BLaER1 treated with 17β-estradiol and CSF1 and Interleukin-3, amounts not matched to agents 10 nM and 100 nM (cell line): ENCODE data around the gene CETP.
A peak's percentile ranks its signal among the peaks of the same experiment; 100 is the strongest.
"Not testable (repeated sequence)": the region's sequence is repeated elsewhere in the genome, so short reads cannot be mapped to it uniquely, and the experiment has no call there.

ENCODE experiments used
- H3K27ac ChIP-seq, 11 experiments: shearing (Covaris generic); formaldehyde crosslinking; 2 replicates each; pipeline ENCODE4 v1.8.1; 2022
- H3K27me3 ChIP-seq, 11 experiments: shearing (Covaris generic); formaldehyde crosslinking; 2 replicates each; pipeline ENCODE4 v1.8.1; 2022
- H3K36me3 ChIP-seq, 11 experiments: shearing (Covaris generic); formaldehyde crosslinking; 2 replicates each; pipeline ENCODE4 v1.8.1; 2022
- H3K4me1 ChIP-seq, 10 experiments: shearing (Covaris generic); formaldehyde crosslinking; 2 replicates each; pipeline ENCODE4 v1.8.1; 2022
- H3K4me2 ChIP-seq, 11 experiments: shearing (Covaris generic); formaldehyde crosslinking; 2 replicates each; pipeline ENCODE4 v1.8.1; 2022
- H3K4me3 ChIP-seq, 10 experiments: shearing (Covaris generic); formaldehyde crosslinking; 2 replicates each; pipeline ENCODE4 v1.8.1; 2022
- H3K9ac ChIP-seq, 11 experiments: shearing (Covaris generic); formaldehyde crosslinking; 2 replicates each; pipeline ENCODE4 v1.8.1; 2022
- H3K9me3 ChIP-seq, 11 experiments: shearing (Covaris generic); formaldehyde crosslinking; replicated peaks in 1 of 11; 2 replicates each; pipeline ENCODE4 v1.8.1; 2022
- H4K20me1 ChIP-seq, 11 experiments: shearing (Covaris generic); formaldehyde crosslinking; 2 replicates each; pipeline ENCODE4 v1.8.1; 2022
- Cebpa-rat ChIP-seq, 11 experiments: shearing (Covaris generic); IDR thresholded peaks; 2 replicates each; pipeline ENCODE4 v1.8.1; 2022

The CETP gene

GRCh38 chr16:56985288-56985961 lies 23.7 kb downstream of the CETP start:
- Histone ChIP-seq H3K36me3 (no peaks in the 10 kb centered on the region), H3K4me2 (peak overlapping the region; percentile 60 to 99 (median 90)), H3K9ac (peak overlapping the region; percentile 0 to 52 (median 31); a peak in 14 of 22 replicates), H3K4me1 (peaks cover 88 to 96% (median 93%) of the 10 kb centered on the region in 10 experiments), H3K9me3 (0 out of 22 replicates have a peak, but pooled peaks cover 0 to under 1% (median 0%) of the 10 kb centered on the region in 11 experiments), H3K4me3 (no peak overlapping the region), H3K27ac (peak overlapping the region; percentile 24 to 70 (median 51); a peak in 21 of 22 replicates), H4K20me1 (no peaks in the 10 kb centered on the region; a peak in 1 of 22 replicates), H3K27me3 (no peaks in the 10 kb centered on the region)
- no peak for TF ChIP-seq Cebpa-rat (IDR thresholded peaks at IDR 0.05)

GRCh38 chr16:56985962-56986360 lies 24.2 kb downstream of the CETP start:
- Histone ChIP-seq H3K4me1 (peaks cover 88 to 96% (median 93%) of the 10 kb centered on the region in 10 experiments), H4K20me1 (no peaks in the 10 kb centered on the region; a peak in 1 of 22 replicates), H3K27me3 (no peaks in the 10 kb centered on the region), H3K9me3 (no peaks in the 10 kb centered on the region), H3K4me2 (peak overlapping the region; percentile 60 to 99 (median 90)), H3K36me3 (no peaks in the 10 kb centered on the region), H3K27ac (peak overlapping the region; percentile 24 to 70 (median 51); a peak in 21 of 22 replicates), H3K9ac (peak overlapping the region in 9 of 11 experiments; percentile 0 to 52 (median 34); a peak in 10 of 22 replicates), H3K4me3 (no peak overlapping the region)
- no peak for TF ChIP-seq Cebpa-rat (IDR thresholded peaks at IDR 0.05)

- Histone ChIP-seq H3K27ac (peak overlapping the region in 10 of 11 experiments; percentile 34 to 70 (median 52); a peak in 17 of 22 replicates), H3K4me1 (peaks cover 88 to 96% (median 93%) of the 10 kb centered on the region in 10 experiments), H3K9ac (peak overlapping the region in 5 of 11 experiments; percentile 0 to 46 (median 27); a peak in 6 of 22 replicates), H3K9me3 (no peaks in the 10 kb centered on the region), H3K4me2 (peak overlapping the region; percentile 60 to 99 (median 90)), H4K20me1 (no peaks in the 10 kb centered on the region; a peak in 1 of 22 replicates), H3K36me3 (peaks cover 0 to 1% (median 0%) of the 10 kb centered on the region in 11 experiments; a peak in 2 of 22 replicates), H3K4me3 (no peak overlapping the region), H3K27me3 (no peaks in the 10 kb centered on the region)
- no peak for TF ChIP-seq Cebpa-rat (IDR thresholded peaks at IDR 0.05)
Measured at GRCh38 chr16:56986361-56986760, 24.6 kb downstream of the CETP start.

- peak overlapping the region in 1 of 11 experiments; percentile 12; a peak in 1 of 22 replicates for H3K9ac ChIP-seq
- not testable (repeated sequence) for H3K9me3 ChIP-seq, H3K27me3 ChIP-seq, H4K20me1 ChIP-seq, H3K4me3 ChIP-seq, H3K36me3 ChIP-seq
- H3K27ac ChIP-seq, result peak overlapping the region in 7 of 11 experiments; percentile 26 to 70 (median 53); a peak in 7 of 22 replicates
- H3K4me1 ChIP-seq, result peaks cover 88 to 96% (median 93%) of the 10 kb centered on the region in 10 experiments
- peak overlapping the region in 10 of 11 experiments; percentile 63 to 99 (median 92); a peak in 20 of 22 replicates for H3K4me2 ChIP-seq
Measured at GRCh38 chr16:56986908-56987307, 25.2 kb downstream of the CETP start.

- peaks cover 84 to 95% (median 89%) of the 10 kb centered on the region in 10 experiments for H3K4me1 ChIP-seq
- no peak overlapping the region for H3K9ac ChIP-seq
- peaks cover 0 to 12% (median 0%) of the 10 kb centered on the region in 11 experiments; a peak in 3 of 22 replicates for H4K20me1 ChIP-seq
- 0 out of 22 replicates have a peak overlapping the region, but pooled peaks of 2 of the 11 experiments have one; percentile 26 to 70 for H3K27ac ChIP-seq
- TF ChIP-seq Cebpa-rat (IDR thresholded peaks at IDR 0.05), result no peak
- no peaks in the 10 kb centered on the region for H3K27me3 ChIP-seq
- H3K9me3 ChIP-seq, result no peaks in the 10 kb centered on the region
- H3K4me2 ChIP-seq, result peak overlapping the region; percentile 90 to 99 (median 96); a peak in 17 of 22 replicates
- H3K36me3 ChIP-seq, result peaks cover 0 to 15% (median 7%) of the 10 kb centered on the region in 11 experiments; a peak in 4 of 22 replicates
- no peak overlapping the region for H3K4me3 ChIP-seq
Measured at GRCh38 chr16:56987692-56988091, 25.9 kb downstream of the CETP start.

- H4K20me1 ChIP-seq, result peaks cover 0 to 12% (median 0%) of the 10 kb centered on the region in 11 experiments; a peak in 3 of 22 replicates
- H3K4me2 ChIP-seq, result peak overlapping the region; percentile 90 to 99 (median 96)
- peaks cover 77 to 91% (median 86%) of the 10 kb centered on the region in 10 experiments for H3K4me1 ChIP-seq
- H3K27me3 ChIP-seq, result no peaks in the 10 kb centered on the region
- H3K9ac ChIP-seq, result peak overlapping the region; percentile 72 to 95 (median 88)
- H3K4me3 ChIP-seq, result peak overlapping the region; percentile 64 to 92 (median 80); a peak in 19 of 20 replicates
- TF ChIP-seq Cebpa-rat (IDR thresholded peaks at IDR 0.05), result no peak
- peak overlapping the region; percentile 68 to 90 (median 86); a peak in 19 of 22 replicates for H3K27ac ChIP-seq
- H3K9me3 ChIP-seq, result no peaks in the 10 kb centered on the region
- H3K36me3 ChIP-seq, result peaks cover 0 to 21% (median 7%) of the 10 kb centered on the region in 11 experiments; a peak in 4 of 22 replicates
Measured at GRCh38 chr16:56988161-56988947, 26.6 kb downstream of the CETP start.

GRCh38 chr16:56988948-56989945 lies 27.5 kb downstream of the CETP start, which contains the start of gene NLRC5:
Gene NLRC5, plus strand, starts transcription at chr16:56989557. Its CDS starts 31,156 bp downstream, at chr16:57020713.
- H3K4me1 ChIP-seq, result peaks cover 71 to 90% (median 82%) of the 10 kb centered on the region in 10 experiments

More at GRCh38 chr16:56988948-56989945, 27.5 kb downstream of the CETP start, which contains the start of gene NLRC5:
- peak within 1 kb of the TSS; percentile 68 to 90 (median 86) for H3K27ac ChIP-seq
- no peak for TF ChIP-seq Cebpa-rat (IDR thresholded peaks at IDR 0.05)
- peak within 1 kb of the TSS; percentile 64 to 92 (median 80) for H3K4me3 ChIP-seq
- no peaks in the 10 kb centered on the region for H3K27me3 ChIP-seq
- peaks cover 0 to 23% (median 7%) of the 10 kb centered on the region in 11 experiments; a peak in 4 of 22 replicates for H3K36me3 ChIP-seq
- peak within 1 kb of the TSS; percentile 90 to 99 (median 96) for H3K4me2 ChIP-seq
- no peaks in the 10 kb centered on the region for H3K9me3 ChIP-seq
- H3K9ac ChIP-seq, result peak within 1 kb of the TSS; percentile 72 to 95 (median 88)
- H4K20me1 ChIP-seq, result peaks cover 0 to 17% (median 2%) of the 10 kb centered on the region in 11 experiments; a peak in 10 of 22 replicates
